ENCODE data around the gene UNC119B. TPM values are rescaled to one million over a fixed set of nuclear protein-coding genes. Genes with fewer than 3 reads are reported as not detected.
A peak's percentile ranks its signal among the peaks of the same experiment; 100 is the strongest.

UNC119B gene
- total and polyA plus RNA-seq, 8 donors, result 6.6 to 18.9 (median 14.6) TPM

- H3K4me1 ChIP-seq, result no peaks in the 10 kb centered on the region
- WGBS, 2 donors, result 85 to 88% methylated on average over 6 of the region's 6 CpGs
- no peaks in the 10 kb centered on the region for H3K27me3 ChIP-seq
- intact Hi-C loops (cut with DNase I), result no loop called here
- no peaks in the 10 kb centered on the region for H3K9me3 ChIP-seq
- DNase-seq (no peak), FAIRE-seq (no peak), ATAC-seq (peak in 2 of 4 donors; percentile 17 to 49)
- no peak overlapping the region for H3K27ac ChIP-seq
- no peak for TF ChIP-seq CTCF (IDR thresholded peaks at IDR 0.05)
- peaks cover 0 to 19% (median 9%) of the 10 kb centered on the region in 3 donors for H3K36me3 ChIP-seq
- H3K4me3 ChIP-seq, result no peak overlapping the region
Measured at GRCh38 chr12:120762086-120762485, 51.8 kb downstream of the UNC119B start.

- intact Hi-C loops (cut with DNase I), result no loop called here
- Histone ChIP-seq H3K27ac (no peak overlapping the region), H3K4me1 (no peaks in the 10 kb centered on the region), H3K9me3 (no peaks in the 10 kb centered on the region), H3K27me3 (no peaks in the 10 kb centered on the region), H3K36me3 (peaks cover 0 to 31% (median 11%) of the 10 kb centered on the region in 3 donors), H3K4me3 (no peak overlapping the region)
- DNase-seq (no peak), FAIRE-seq (no peak), ATAC-seq (no peak)
- TF ChIP-seq CTCF (IDR thresholded peaks at IDR 0.05), result no peak
- 76 to 91% methylated on average over 3 of the region's 3 CpGs for WGBS, 2 donors
Measured at GRCh38 chr12:120763250-120763649, 53.0 kb downstream of the UNC119B start.

- Histone ChIP-seq H3K4me3 (no peak overlapping the region), H3K36me3 (peaks cover 0 to 37% (median 11%) of the 10 kb centered on the region in 3 donors), H3K4me1 (no peaks in the 10 kb centered on the region), H3K27ac (no peak overlapping the region), H3K9me3 (no peaks in the 10 kb centered on the region), H3K27me3 (no peaks in the 10 kb centered on the region)
- intact Hi-C loops (cut with DNase I), result no loop called here
- FAIRE-seq (no peak), ATAC-seq (peak in 1 of 4 donors; percentile 7), DNase-seq (no peak)
- TF ChIP-seq CTCF (IDR thresholded peaks at IDR 0.05), result no peak
- WGBS, 2 donors, result 82 to 85% methylated on average over 9 of the region's 9 CpGs
Measured at GRCh38 chr12:120764816-120765215, 54.6 kb downstream of the UNC119B start.

- no peak for TF ChIP-seq CTCF (IDR thresholded peaks at IDR 0.05)
- no peaks in the 10 kb centered on the region for H3K9me3 ChIP-seq
- peaks cover 0 to 37% (median 7%) of the 10 kb centered on the region in 3 donors for H3K36me3 ChIP-seq
- no peak for FAIRE-seq
- no peaks in the 10 kb centered on the region for H3K27me3 ChIP-seq
- DNase-seq, result no peak
- H3K4me1 ChIP-seq, result no peaks in the 10 kb centered on the region
- intact Hi-C loops (cut with DNase I), result no loop called here
- H3K4me3 ChIP-seq, result no peak overlapping the region
- no peak for ATAC-seq
- WGBS, 2 donors, result 93 to 95% methylated on average over 5 of the region's 5 CpGs
- H3K27ac ChIP-seq, result no peak overlapping the region
Measured at GRCh38 chr12:120766566-120766965, 56.3 kb downstream of the UNC119B start.

GRCh38 chr12:120767071-120768024 lies 57.1 kb downstream of the UNC119B start:
- no peak for ATAC-seq

More at GRCh38 chr12:120767071-120768024, 57.1 kb downstream of the UNC119B start:
- Histone ChIP-seq H3K9me3 (no peaks in the 10 kb centered on the region), H3K4me1 (no peaks in the 10 kb centered on the region), H3K36me3 (peaks cover 0 to 37% (median 7%) of the 10 kb centered on the region in 3 donors), H3K4me3 (no peak overlapping the region), H3K27me3 (no peaks in the 10 kb centered on the region), H3K27ac (no peak overlapping the region)
- intact Hi-C loops (cut with DNase I), result no loop called here
- DNase-seq (no peak), FAIRE-seq (no peak)
- WGBS, 2 donors, result 81 to 82% methylated on average over 11 of the region's 11 CpGs
- no peak for TF ChIP-seq CTCF (IDR thresholded peaks at IDR 0.05)

Measured in pancreas (tissue), 10 donors.